ENCODE results near the gene HDAC11.

GRCh38 chr3:13555753-13556152, 75.6 kb downstream of the HDAC11 start:
- TF ChIP-seq, protein P1, sequence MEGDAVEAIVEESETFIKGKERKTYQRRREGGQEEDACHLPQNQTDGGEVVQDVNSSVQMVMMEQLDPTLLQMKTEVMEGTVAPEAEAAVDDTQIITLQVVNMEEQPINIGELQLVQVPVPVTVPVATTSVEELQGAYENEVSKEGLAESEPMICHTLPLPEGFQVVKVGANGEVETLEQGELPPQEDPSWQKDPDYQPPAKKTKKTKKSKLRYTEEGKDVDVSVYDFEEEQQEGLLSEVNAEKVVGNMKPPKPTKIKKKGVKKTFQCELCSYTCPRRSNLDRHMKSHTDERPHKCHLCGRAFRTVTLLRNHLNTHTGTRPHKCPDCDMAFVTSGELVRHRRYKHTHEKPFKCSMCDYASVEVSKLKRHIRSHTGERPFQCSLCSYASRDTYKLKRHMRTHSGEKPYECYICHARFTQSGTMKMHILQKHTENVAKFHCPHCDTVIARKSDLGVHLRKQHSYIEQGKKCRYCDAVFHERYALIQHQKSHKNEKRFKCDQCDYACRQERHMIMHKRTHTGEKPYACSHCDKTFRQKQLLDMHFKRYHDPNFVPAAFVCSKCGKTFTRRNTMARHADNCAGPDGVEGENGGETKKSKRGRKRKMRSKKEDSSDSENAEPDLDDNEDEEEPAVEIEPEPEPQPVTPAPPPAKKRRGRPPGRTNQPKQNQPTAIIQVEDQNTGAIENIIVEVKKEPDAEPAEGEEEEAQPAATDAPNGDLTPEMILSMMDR (IDR thresholded peaks at IDR 0.05) = no peak
- no peak for TF ChIP-seq FOSL2 (IDR thresholded peaks at IDR 0.05)
- TF ChIP-seq FOSL2 (CRISPR knock-in tag; IDR thresholded peaks at IDR 0.05) = no peak
- no peak for TF ChIP-seq POLR2A (IDR thresholded peaks at IDR 0.05; ENCODE audit: low read length)
- TF ChIP-seq ZNF302 (CRISPR knock-in tag; IDR thresholded peaks at IDR 0.05) = no peak
- no peak for TF ChIP-seq MAX (IDR thresholded peaks at IDR 0.05)
- no peak for TF ChIP-seq RNF2 (IDR thresholded peaks at IDR 0.05; ENCODE audit: borderline replicate concordance, low read depth)
- no peak for TF ChIP-seq HMGXB4 (CRISPR knock-in tag; IDR thresholded peaks at IDR 0.05; ENCODE audit: borderline replicate concordance)
- no peak for TF ChIP-seq REST (IDR thresholded peaks at IDR 0.05)
- no peak for TF ChIP-seq SREBF2 (IDR thresholded peaks at IDR 0.05)
- no peak for TF ChIP-seq NFE2L2 (conservative IDR thresholded peaks at IDR 0.05; ENCODE audit: low read length)
- TF ChIP-seq SMC3 (IDR thresholded peaks at IDR 0.05) = no peak
- no peak for TF ChIP-seq RFX5 (IDR thresholded peaks at IDR 0.05)
- no peak for TF ChIP-seq HOXA7 (CRISPR knock-in tag; IDR thresholded peaks at IDR 0.05)

Measured in A549 (cell line).